ENCODE results near the gene DNASE1. TPM values are rescaled to one million over a fixed set of nuclear protein-coding genes. Genes with fewer than 3 reads are reported as not detected.

Gene DNASE1
- total RNA-seq, 4 donors from 2014 or later = 80.9 to 773 (median 653) TPM

DNA sequence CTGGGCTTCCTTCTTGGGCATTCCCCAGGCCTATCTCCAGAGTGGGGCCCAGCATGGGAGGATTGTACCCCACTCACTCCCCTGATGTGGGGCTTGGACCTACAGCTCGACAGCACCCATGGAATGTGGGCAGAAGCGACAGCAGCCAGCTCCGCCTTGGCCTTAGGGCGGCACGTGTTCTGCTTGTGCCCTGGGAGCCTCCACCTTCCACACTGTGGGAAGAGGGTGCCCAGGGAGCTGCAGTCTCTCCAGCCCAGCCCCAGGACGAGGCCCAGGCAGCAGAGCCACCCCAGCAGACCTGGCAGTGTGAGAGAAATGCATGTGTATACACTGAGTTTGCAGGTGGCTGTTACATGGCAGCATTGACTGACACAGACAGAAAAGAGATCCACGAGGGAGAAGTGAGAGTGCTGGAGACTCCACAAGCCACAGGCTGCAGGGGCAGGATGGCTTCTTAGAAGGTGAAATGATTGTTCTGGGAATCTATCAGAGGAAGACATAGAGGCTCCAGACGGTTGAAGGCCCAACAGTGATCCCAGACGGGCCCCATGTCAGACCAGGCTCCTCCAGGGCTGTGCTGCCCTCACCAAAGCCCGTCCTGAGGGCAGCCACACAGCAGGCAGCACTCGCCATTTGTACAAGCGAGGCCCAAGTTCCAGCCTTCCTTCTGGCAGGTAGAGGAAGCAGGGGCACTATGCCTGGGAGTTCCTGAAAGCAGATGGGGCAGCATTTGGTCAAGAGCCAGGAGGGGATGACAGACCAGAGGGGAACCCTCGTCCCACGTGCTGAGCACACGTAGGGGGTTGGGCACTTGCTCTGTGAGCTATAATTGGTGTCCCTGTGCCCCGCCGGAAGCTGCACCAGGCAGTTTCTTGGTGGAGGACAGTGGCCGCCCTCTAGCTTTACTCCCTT lies 2.8 kb upstream of the DNASE1 start:
- Histone ChIP-seq H3K36me3 (peaks cover 0 to 36% (median 2%) of the 10 kb centered on the region in 3 donors), H3K9me3 (no peaks in the 10 kb centered on the region), H3K4me3 (no peak overlapping the region), H3K4me1 (peaks cover 0 to 7% (median 0%) of the 10 kb centered on the region in 4 donors), H3K27ac (no peak overlapping the region), H3K27me3 (no peaks in the 10 kb centered on the region)
- no peak for TF ChIP-seq POLR2A (IDR thresholded peaks at IDR 0.05)
- TF ChIP-seq, protein P1, sequence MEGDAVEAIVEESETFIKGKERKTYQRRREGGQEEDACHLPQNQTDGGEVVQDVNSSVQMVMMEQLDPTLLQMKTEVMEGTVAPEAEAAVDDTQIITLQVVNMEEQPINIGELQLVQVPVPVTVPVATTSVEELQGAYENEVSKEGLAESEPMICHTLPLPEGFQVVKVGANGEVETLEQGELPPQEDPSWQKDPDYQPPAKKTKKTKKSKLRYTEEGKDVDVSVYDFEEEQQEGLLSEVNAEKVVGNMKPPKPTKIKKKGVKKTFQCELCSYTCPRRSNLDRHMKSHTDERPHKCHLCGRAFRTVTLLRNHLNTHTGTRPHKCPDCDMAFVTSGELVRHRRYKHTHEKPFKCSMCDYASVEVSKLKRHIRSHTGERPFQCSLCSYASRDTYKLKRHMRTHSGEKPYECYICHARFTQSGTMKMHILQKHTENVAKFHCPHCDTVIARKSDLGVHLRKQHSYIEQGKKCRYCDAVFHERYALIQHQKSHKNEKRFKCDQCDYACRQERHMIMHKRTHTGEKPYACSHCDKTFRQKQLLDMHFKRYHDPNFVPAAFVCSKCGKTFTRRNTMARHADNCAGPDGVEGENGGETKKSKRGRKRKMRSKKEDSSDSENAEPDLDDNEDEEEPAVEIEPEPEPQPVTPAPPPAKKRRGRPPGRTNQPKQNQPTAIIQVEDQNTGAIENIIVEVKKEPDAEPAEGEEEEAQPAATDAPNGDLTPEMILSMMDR (IDR thresholded peaks at IDR 0.05) = no peak
- peak in 1 of 3 donors; percentile 39 for DNase-seq

DNA sequence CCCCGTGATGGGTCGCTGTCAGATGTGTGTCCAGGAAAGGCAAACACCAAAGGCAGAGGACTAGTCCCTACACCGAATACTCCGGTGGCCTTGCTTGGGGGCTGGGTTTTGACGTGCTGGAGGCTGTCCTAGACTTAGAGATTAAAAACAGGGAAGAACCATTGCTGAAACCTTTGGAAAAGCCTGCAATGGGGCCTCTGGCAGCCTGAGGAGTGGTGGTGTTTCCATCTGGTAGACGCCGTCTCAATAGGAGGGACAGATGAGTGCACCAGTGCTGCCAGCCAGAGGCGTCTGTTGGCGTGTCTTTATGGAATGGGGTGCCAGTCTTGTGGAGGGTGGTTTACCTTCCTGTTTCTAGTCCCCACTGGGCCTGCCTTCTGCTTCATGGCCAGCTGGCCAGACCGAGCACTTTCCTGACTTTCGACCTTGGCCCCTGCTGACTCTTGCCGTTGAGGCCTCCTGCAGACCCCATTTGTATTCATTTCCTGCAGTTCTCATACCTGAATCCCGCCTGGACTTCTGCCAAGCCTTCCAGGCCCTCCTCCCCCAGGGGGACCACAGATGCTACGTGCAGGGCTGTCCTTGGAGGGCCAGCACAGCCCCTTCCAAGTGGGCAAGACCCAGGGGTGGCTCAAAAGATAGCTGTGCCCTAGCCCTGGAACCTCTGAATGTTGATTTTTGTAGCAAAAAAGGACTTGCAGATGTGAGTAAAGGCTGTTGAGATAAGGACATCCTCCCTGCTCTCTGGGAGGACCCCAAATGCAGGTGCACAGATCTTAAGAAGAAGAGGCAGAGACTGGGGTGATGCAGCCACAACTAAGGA lies 1.9 kb upstream of the DNASE1 start:
- H3K27me3 ChIP-seq = no peaks in the 10 kb centered on the region
- peaks cover 0 to 6% (median 0%) of the 10 kb centered on the region in 4 donors for H3K4me1 ChIP-seq
- no peak overlapping the region for H3K4me3 ChIP-seq
- peak in 1 of 3 donors; percentile 40 for DNase-seq
- no peak overlapping the region for H3K27ac ChIP-seq
- TF ChIP-seq, protein P1 (IDR thresholded peaks at IDR 0.05) = no peak
- TF ChIP-seq POLR2A (IDR thresholded peaks at IDR 0.05) = no peak
- no peaks in the 10 kb centered on the region for H3K9me3 ChIP-seq
- H3K36me3 ChIP-seq = peaks cover 0 to 44% (median 2%) of the 10 kb centered on the region in 3 donors

DNA sequence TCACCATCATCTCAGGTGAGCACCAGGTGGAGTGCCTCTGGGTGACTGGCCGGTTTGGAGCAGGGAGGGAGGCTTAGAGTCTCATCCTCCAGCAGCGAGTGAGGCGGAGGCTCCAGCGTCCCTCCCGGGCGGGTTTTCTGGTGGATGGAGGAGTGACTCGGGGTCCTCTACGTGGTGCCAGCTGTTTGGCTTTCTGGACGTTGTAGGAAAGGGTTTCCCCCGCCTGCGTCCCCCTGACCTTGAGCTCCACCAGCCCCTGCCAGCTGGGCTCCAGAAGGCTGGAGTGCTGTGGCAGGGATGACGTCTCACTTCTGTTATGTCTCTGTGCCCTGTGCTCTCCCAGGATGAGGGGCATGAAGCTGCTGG lies 522 bp downstream of the DNASE1 start:
- Histone ChIP-seq H3K4me3 (peak overlapping the region in 3 of 4 donors; percentile 26 to 66 (median 61)), H3K27me3 (no peaks in the 10 kb centered on the region), H3K9me3 (no peaks in the 10 kb centered on the region), H3K4me1 (peaks cover 0 to 4% (median 0%) of the 10 kb centered on the region in 4 donors), H3K27ac (peak overlapping the region in 3 of 4 donors; percentile 74 to 96 (median 94)), H3K36me3 (peaks cover 0 to 69% (median 3%) of the 10 kb centered on the region in 3 donors)
- peak in 1 of 3 donors; percentile 57 for DNase-seq
- TF ChIP-seq, protein P1 (IDR thresholded peaks at IDR 0.05) = no peak
- no peak for TF ChIP-seq POLR2A (IDR thresholded peaks at IDR 0.05)

DNA sequence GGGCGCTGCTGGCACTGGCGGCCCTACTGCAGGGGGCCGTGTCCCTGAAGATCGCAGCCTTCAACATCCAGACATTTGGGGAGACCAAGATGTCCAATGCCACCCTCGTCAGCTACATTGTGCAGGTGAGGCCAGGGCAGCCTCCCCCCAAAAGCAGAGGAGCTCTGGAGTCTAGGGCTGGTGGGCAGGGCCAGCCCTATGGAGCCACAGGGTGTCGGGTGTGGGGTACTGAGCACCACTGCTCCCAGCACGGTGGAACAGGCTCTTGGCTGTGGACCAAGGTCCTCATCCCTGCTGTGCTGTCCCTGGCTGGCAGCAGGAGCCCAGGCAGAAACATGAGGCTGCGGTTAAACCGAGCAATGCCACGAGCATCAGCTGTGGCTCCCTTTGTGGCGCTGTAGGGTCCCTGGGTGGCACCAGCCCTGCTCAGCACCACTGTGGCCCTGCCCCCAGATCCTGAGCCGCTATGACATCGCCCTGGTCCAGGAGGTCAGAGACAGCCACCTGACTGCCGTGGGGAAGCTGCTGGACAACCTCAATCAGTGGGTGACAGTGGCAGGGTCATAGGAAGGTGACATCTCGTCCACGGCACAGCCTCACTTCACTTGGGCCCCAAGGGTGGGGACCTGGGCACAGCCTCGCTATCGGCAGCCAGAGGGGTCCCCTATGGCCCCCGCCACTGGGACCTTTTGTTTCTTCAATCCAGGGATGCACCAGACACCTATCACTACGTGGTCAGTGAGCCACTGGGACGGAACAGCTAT lies 1.1 kb downstream of the DNASE1 start:
- peak in 1 of 3 donors; percentile 64 for DNase-seq
- peak overlapping the region in 3 of 4 donors; percentile 26 to 66 (median 61) for H3K4me3 ChIP-seq

More for the DNA sequence above, 1.1 kb downstream of the DNASE1 start:
- TF ChIP-seq, protein P1 (IDR thresholded peaks at IDR 0.05) = no peak
- no peak for TF ChIP-seq POLR2A (IDR thresholded peaks at IDR 0.05)
- Histone ChIP-seq H3K4me1 (peaks cover 0 to 4% (median 0%) of the 10 kb centered on the region in 4 donors), H3K27ac (peak overlapping the region in 3 of 4 donors; percentile 74 to 96 (median 94)), H3K9me3 (no peaks in the 10 kb centered on the region), H3K36me3 (peaks cover 0 to 74% (median 3%) of the 10 kb centered on the region in 3 donors), H3K27me3 (no peaks in the 10 kb centered on the region)
